Activated T-cell treated with anti-CD3 and anti-CD28 coated beads for 48 hours (primary cell): ENCODE data around the gene IP6K3.

Experiments
- DNase-seq: peaks from one replicate; pipeline ENCODE4 v3.0.0-alpha.2; 2020; ENCODE audit warnings: low read depth

Gene IP6K3

DNA sequence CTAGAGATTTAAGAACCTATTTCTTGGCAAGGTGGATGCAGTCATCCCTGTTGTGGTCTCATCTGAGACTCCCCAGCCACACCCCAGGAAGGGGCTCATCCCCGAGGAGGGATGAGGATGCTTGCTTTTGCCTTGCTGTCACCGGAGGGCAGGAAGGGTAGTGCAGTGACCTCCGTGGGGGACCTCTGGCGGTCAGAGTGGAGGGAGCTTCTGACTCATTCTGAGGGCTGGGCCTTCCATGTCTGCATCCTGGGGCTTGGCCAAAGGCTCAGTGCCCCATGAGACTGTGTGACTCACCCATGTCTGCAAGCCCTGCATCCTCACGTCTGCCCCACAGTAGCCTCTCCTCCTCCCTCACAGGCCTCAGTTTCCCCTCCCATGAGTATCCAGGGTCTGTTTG, 73.9 kb downstream of the IP6K3 start:
- no peak for DNase-seq

DNA sequence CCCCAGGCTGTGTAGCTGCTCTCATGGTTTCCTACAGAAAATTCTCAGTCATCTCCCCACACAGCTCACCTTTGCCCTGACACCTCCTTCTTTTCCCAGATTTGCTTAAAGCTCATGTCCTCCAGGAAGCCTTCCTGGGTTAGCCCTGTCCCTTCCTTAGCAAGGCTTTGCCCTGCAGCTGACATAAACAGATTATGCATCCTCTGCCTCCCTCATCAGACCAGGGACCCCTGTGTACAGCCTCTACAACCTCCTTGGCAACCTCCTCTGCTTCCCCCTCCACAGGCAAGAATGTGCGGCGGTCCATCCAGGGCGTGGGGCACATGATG, 75.0 kb downstream of the IP6K3 start:
- no peak for DNase-seq
